NCI-H1417 treated with DMSO at 0.1 percent for 48 hours (cell line): ENCODE results near the gene H1-8.

ENCODE experiments used
- DNase-seq: peaks from one replicate; lab custom pipeline; 2025; lab: John Stamatoyannopoulos, UW

H1-8 gene

GRCh38 chr3:129593595-129594339, 50.8 kb downstream of the H1-8 start:
- DNase-seq: peak; percentile 99

DNA sequence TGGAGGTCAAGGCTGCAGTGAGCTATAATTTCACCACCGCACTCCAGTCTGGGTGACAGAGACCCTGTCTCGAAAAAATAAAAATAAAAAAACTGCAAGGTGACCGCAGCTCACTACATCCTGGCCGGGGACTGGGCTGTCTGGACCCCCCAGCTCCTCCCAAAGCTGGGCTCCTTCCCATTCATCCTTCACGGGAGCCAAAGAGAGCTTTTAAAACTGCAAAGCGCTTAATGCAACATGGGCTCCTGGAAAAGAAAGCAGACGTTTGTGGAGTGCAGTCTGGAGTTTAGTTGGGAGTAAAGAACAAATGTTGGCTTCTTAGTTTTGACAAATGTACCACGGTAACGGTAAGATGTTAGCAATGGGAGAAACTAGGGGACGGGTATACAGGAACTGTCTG, 51.4 kb downstream of the H1-8 start:
- no peak for DNase-seq

DNA sequence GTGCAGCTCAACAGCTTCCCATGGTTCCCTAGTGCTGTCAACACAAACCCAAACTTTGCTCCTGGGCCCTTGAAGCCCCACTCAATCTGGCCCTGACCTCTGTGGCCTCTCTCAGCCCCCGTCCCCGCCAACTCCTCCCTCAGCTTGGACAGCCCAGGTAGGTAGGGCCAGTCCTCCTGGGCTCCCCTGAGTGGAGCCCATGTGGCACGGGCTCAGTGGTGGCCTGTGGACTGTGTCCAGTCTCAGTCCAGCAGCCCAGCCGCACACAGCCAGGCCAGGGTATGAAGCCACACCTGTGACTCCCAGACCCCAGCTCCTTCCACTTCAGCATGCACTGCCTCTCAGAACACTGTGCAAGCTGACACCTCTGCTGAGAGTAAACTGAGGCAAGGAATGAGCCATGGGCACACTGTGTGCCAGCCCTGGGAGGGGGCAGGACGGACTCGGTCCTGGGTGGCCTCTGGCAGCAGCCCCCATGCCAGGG, 52.0 kb downstream of the H1-8 start:
- no peak for DNase-seq

DNA sequence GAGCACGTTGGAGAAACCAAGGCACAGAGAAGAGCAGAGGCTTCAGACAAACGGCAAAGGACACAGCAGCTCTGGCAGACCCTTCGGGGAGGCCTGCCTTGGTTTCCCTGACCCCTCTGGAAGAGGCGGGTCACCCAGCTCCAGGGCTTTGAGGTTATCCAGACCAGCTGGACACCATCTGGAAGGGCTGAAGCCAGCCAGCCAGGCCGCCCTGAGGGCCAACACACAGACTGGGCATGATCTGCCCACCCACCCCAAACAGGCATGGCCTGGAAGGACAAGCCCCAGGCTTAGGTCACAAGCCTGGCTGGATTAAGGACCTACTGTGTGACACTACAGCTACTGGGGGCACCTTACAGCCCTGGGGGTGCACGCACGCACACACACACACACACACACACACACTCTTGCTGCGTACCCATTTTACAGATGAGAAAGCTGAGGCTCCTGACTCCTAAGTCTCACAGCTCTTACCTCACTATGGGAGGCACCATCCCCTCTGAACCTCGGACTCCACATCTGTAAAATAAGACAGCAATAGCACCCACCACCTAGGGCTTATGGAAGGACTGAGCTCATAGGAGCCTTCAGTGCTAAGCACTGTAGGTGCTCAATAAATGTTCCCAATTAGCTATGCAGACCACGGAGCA, 52.7 kb downstream of the H1-8 start:
- DNase-seq: no peak

DNA sequence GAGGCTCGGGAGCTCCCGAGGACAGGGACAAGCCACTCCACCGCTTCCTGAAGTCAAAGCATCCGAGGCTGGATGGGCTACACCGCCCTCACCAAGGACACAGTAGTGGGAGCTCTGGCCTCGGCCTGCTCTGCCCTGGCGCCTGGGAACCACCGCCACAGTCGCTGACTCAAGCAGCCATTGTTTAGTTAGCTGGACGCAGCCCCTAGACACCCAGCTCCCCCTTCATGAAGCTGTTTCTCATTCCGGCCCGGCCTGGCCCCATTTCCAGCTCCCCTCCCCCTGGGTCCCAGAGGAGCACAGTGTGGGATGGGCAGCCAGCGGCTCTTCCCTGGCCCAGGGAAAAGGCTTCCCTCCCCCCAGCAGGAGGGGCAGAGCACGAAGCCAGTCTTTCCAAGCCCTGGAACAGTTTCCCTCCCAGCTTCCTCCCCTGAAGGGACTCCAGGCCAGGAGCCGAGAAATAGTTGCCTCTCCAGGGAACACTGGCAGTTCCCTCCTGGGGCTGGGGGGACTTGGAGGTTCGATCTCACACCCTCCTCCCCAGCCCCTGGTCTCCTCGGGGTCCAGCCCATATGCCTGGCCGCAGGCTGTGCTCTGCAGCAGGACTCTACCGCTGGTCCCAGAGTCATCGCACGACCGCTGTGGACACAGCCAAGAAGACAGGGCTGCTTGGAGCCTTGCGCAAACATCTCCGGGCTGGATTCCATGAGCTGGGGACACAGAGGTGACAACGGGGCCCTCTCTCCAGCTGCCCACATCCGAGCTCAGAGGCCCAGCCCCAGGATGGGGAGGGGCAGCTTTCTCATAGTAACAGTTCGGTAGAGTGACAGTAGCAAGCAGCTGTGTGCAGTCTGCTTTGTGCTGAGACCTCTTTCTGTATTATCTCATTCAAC, 53.5 kb downstream of the H1-8 start:
- DNase-seq: no peak

DNA sequence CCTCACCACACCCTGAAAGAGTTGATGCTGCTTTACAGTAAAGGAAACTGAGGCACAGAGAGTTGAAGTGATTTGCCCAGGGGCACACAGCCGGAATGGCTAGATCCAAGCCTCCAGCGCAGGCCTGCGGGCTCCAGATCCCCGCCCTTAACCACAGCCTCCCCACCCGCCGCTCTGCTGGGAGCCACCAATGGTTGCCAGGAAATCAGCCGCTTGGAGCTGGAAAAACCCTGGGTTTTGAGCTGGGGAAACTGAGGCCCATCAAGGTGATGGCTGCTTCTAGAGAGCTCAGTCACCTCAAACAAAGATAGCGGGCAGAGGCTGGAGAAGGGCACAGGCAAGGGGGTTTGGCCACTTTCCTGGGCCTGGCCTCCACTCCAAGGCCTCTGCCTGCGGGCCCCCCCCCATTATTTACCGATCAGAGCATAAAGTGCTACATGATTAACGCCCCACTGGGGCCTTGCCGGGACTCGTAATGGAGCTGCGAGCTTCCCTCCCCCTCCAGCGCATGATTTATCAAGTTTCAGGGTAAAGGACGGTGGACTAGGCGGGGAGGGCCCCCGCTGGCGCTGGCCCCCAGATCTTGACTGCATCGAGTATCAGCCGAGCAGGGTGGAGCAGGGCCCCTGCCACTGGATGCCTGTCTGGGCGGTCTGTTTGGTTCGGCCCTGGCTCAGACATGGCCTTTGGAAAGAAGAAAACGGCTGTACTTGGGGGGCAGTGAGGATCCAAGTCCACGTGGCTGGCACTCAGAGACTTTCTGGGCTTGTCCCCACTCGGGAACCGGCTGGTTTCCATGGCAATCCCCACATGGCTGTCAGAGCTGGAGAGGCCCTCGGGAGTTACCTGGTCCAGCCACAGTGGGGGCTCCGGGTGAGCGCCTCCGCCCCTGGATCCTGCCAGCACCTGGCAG, 54.4 kb downstream of the H1-8 start:
- peak; percentile 20 for DNase-seq

GRCh38 chr3:129598000-129598381, 55.0 kb downstream of the H1-8 start:
- no peak for DNase-seq

GRCh38 chr3:129598484-129598883, 55.5 kb downstream of the H1-8 start:
- no peak for DNase-seq

GRCh38 chr3:129599073-129599472, 56.1 kb downstream of the H1-8 start:
- no peak for DNase-seq

- no peak for DNase-seq
Observed at GRCh38 chr3:129599607-129600006, 56.6 kb downstream of the H1-8 start.

GRCh38 chr3:129600348-129600747, 57.4 kb downstream of the H1-8 start:
- DNase-seq: no peak
